ENCODE data around the gene OPRD1.
"Not testable (repeated sequence)": the region's sequence is repeated elsewhere in the genome, so short reads cannot be mapped to it uniquely, and the experiment has no call there.

OPRD1 gene

GRCh38 chr1:28853093-28853742, 41.2 kb downstream of the OPRD1 start:
- peak; percentile 53 for DNase-seq

GRCh38 chr1:28854406-28854805, 42.4 kb downstream of the OPRD1 start:
- not testable (repeated sequence) for DNase-seq

- DNase-seq, result no peak
Observed at GRCh38 chr1:28855046-28855445, 43.1 kb downstream of the OPRD1 start.

GRCh38 chr1:28855469-28855951, 43.5 kb downstream of the OPRD1 start:
- no peak for DNase-seq

- DNase-seq, result no peak
Observed at GRCh38 chr1:28855969-28856368, 44.0 kb downstream of the OPRD1 start.

GRCh38 chr1:28860332-28861073, 48.5 kb downstream of the OPRD1 start:
- peak; percentile 18 for DNase-seq

GRCh38 chr1:28862571-28863403, 50.8 kb downstream of the OPRD1 start:
- DNase-seq, result no peak

- no peak for DNase-seq
Observed at GRCh38 chr1:28864695-28865094, 52.7 kb downstream of the OPRD1 start.

GRCh38 chr1:28865997-28866650, 54.2 kb downstream of the OPRD1 start:
- no peak for DNase-seq

- no peak for DNase-seq
Observed at GRCh38 chr1:28867850-28868249, 55.9 kb downstream of the OPRD1 start.

GRCh38 chr1:28869952-28870351, 58.0 kb downstream of the OPRD1 start:
- DNase-seq, result no peak

- DNase-seq, result no peak
Observed at GRCh38 chr1:28871631-28872401, 59.8 kb downstream of the OPRD1 start.

GRCh38 chr1:28875134-28875533, 63.2 kb downstream of the OPRD1 start:
- DNase-seq, result peak; percentile 70

GRCh38 chr1:28877132-28877781, 65.3 kb downstream of the OPRD1 start:
- peak; percentile 66 for DNase-seq

- DNase-seq, result no peak
Observed at GRCh38 chr1:28878796-28879195, 66.8 kb downstream of the OPRD1 start.

- DNase-seq, result peak; percentile 72
Observed at GRCh38 chr1:28882009-28882628, 70.1 kb downstream of the OPRD1 start.

GRCh38 chr1:28883242-28883616, 71.3 kb downstream of the OPRD1 start:
- no peak for DNase-seq

GRCh38 chr1:28885472-28885877, 73.5 kb downstream of the OPRD1 start:
- no peak for DNase-seq

GRCh38 chr1:28885977-28886730, 74.2 kb downstream of the OPRD1 start:
- DNase-seq, result peak; percentile 39

- DNase-seq, result peak; percentile 81
Observed at GRCh38 chr1:28886731-28887418, 74.9 kb downstream of the OPRD1 start.
